Measurements from ENCODE around the gene EMC10.
"Not testable (repeated sequence)": the region's sequence is repeated elsewhere in the genome, so short reads cannot be mapped to it uniquely, and the experiment has no call there.

Gene EMC10

DNA sequence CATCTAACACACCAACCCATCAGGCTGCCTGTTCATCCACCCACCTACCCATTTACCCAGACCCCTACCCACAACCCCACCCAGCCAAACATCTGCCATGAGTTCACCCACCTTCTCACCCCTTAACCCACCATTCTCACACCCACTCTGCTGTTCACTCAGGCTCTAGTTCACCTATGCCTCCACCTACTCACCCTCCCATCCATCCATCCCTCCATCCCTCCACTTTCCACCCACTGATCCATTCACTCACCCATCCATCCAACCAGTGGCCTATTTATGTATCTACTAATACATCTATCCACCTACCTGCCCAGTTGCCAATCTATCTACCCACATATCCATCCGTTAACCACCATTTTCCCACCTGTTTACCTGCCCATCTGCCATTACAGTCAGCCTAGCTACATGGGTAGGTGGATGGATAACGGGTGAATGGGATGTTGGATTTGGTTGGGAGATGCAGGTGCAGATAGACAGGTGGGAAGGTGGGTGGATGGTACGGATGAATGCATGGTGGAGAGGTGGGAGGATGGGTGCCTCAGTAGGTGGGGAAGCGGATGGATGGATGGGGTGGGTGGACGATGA is 38.4 kb upstream of the EMC10 start:
- TF ChIP-seq ZNF274 (IDR thresholded peaks at IDR 0.05; ENCODE audit: low read depth, low read length) = no peak

DNA sequence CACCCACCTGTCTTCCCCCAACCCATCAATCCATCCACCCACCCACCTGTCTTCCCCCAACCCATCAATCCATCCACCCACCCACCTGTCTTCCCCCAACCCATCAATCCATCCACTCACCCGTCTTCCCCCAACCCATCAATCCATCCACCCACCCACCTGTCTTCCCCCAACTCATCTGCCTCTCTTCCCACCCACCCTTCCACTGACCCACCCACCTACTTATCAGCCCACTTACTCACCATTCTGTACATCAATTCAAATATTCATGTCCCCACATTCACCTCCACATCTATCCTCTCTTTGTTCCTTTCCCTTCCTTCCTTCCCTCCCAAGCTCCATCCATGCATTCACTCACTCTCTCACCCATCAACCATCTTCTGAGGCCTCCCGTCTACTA is 37.2 kb upstream of the EMC10 start:
- not testable (repeated sequence) for H3K4me3 ChIP-seq (ENCODE audit: low read length)

More for the DNA sequence above, 38.4 kb upstream of the EMC10 start:
- no peak overlapping the region for H3K4me3 ChIP-seq (ENCODE audit: low read length)

DNA sequence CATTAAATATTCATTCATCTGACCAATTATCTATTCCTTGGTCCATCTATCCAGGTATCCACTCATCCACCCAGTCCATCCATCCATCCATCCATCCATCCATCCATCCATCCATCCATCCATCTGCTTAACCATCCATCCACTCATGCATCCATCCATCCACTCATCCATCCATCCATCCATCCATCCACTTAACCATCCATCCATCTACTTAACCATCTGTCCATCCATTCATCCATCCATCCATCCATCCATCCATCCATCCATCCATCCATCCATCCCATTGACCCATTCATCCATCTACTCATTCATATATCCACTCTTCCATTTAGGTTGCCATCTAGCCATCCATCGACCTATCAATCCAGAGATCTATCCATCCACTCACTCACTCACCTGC is 32.2 kb upstream of the EMC10 start:
- H3K4me3 ChIP-seq (ENCODE audit: low read length) = no peak overlapping the region
- no peak for TF ChIP-seq ZNF274 (IDR thresholded peaks at IDR 0.05; ENCODE audit: low read depth, low read length)

DNA sequence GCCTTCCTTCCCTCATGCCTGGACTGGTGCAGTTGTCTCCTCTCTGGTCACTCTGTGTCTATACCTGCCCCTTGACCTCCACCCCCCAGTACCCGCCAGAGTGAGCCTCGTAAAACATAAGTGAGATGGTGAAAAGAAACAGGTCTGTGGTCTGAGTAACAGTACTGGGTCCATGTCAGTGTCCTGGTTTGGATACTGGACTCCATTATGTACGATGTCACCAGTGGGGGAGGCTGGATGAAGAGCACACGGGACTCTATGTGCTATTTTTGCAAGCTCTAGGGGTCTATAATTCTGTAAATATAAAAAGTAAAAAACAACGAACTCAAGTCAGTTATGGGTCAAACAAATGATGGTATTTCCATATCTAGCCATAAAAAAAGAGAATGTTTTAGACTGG is 29.3 kb upstream of the EMC10 start:
- no peak for TF ChIP-seq ZNF274 (IDR thresholded peaks at IDR 0.05; ENCODE audit: low read depth, low read length)

DNA sequence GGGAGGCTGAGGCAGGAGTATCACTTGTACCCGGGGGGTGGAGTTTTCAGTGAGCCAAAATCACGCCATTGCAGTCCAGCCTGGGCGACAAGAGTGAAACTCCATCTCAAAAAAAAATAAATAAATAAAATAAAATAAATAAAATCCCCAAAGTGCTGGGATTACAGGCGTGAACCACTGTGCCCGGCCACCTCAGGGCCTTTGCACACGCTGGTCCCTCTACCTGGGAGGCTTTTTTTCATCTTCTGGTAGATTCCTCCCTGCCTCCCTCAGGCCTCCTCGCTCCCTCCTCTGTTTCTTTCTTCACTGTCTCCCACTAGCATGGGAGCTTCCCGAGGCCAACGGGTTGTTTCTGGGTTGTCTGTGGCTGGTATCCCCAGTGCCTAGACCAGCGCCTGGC is 28.6 kb upstream of the EMC10 start:
- TF ChIP-seq ZNF274 (IDR thresholded peaks at IDR 0.05; ENCODE audit: low read depth, low read length) = no peak
- no peak overlapping the region for H3K4me3 ChIP-seq (ENCODE audit: low read length)

More for the DNA sequence above, 29.3 kb upstream of the EMC10 start:
- H3K4me3 ChIP-seq (ENCODE audit: low read length) = no peak overlapping the region

DNA sequence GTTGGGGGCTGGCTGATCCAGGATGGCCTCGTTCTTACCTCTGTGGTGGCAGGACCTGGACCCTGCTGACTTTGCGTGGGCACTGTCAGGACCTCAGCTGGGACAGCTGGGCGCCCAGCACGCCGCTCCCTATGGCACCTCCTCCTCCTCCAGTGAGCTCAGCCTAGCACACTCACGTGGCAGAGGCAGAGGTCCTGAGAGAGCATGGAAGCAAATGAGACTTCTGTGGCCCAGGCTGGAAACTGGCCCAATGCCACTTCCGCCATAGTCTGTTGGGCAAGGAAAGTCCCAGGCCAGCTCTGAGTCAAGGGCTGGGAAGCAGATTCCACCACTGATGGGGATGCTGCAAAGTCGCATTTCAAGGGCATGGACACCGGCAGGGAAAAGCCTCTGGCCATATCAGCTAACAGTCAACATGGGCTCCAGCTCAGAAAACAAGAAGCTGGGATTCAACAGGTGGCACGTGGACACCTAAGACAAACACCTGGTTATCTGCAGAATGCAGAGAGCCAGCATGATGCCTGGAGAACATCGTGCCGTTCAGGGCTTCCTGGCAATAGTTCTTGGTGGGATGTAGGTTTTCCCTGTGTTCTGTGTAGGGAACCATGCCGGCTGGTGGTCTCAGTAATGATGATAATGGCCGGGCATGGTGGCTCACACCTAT is 26.9 kb upstream of the EMC10 start:
- H3K4me3 ChIP-seq (ENCODE audit: low read length) = no peak overlapping the region
- TF ChIP-seq ZNF274 (IDR thresholded peaks at IDR 0.05; ENCODE audit: low read depth, low read length) = no peak

DNA sequence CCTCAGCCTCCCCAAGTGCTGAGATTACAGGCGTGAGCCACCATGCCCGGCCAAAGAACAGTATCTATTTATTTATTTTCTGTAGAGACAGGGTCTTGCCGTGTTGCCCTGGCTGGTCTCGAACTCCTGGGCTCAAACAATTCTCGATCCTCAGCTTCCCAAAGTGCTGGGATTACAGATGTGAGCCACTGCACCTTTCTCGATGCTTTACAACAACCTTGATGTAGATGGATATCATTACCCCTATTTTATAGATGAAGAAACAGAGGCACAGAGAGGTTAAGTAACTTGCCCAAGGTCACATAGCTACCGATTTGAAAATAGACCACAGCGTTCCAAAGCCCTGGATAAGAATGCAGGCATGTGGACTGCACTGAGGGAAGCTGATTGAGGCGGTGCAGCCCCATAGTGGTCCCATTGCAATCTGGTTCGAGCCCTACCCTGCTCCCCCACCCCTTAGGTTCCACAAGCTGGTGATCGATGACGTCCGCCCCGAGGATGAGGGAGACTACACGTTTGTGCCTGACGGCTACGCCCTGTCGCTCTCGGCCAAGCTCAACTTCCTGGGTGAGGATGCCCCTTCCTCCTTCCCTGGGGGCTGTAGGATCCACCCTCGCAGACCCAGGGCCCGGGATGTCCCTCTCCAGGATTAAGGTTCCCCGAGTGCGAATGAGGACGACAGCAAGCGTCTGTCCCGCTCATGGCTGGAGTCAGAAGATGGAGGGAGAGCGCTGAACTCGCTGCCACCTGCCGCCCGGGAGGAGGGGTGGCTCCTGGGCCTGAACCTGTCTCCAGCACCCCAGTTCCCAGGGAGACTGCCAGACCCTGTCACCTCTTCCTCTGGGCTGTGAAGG is 25.7 kb upstream of the EMC10 start:
- H3K4me3 ChIP-seq (ENCODE audit: low read length) = no peak overlapping the region
- no peak for TF ChIP-seq ZNF274 (IDR thresholded peaks at IDR 0.05; ENCODE audit: low read depth, low read length)

DNA sequence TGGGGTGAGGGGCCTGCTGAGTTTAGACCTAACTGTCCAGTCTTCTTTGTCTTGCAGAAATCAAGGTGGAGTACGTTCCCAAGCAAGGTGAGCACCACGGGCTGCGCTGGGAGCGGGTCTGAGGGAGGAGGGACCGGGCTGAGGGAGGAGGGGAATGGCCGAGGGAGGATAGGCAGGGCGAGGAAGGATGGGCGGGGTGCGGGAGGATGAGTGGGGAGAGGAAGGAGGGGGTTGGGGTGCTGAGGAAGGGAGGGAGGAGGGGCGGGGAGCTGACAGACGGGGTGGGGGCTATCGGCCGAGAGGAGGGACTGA is 25.1 kb upstream of the EMC10 start:
- no peak for TF ChIP-seq ZNF274 (IDR thresholded peaks at IDR 0.05; ENCODE audit: low read depth, low read length)
- H3K4me3 ChIP-seq (ENCODE audit: low read length) = no peak overlapping the region

DNA sequence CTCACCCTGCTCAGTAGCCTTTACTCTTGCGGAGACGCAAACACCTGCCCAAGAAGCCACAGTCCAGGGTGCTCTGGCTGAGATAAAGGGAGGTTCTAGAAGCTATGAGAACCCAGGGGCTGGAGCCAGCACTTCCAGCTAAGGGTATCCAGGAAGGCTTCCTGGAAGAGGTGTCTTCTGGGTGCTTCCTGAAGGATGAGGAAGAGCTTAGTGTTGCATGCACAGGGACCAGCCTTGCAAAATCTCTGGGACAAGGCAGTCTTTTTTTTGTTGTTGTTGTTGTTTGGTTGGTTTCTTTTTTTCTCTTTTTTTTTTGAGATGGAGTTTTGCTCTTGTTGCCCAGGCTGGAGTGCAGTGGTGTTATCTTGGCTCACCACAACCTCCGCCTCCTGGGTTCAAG is 23.1 kb upstream of the EMC10 start:
- no peak overlapping the region for H3K4me3 ChIP-seq (ENCODE audit: low read length)
- TF ChIP-seq ZNF274 (IDR thresholded peaks at IDR 0.05; ENCODE audit: low read depth, low read length) = no peak

DNA sequence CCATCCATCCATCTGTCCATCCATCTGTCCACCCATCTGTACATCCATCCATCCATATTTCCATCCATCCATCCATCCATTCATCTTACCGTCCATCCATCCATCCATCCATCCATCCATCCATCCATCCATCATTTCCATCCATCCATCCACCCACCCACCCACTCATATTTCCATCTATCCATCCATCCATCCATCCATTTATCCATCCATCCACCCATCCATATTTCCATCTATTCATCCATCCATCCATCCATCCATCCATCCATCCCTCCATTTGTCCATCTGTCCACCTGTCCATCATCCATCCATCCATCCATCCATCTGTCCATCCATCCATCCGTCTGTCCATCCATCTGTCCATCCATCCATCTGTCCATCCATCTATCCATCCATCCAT is 20.3 kb upstream of the EMC10 start:
- no peak overlapping the region for H3K4me3 ChIP-seq (ENCODE audit: low read length)
- no peak for TF ChIP-seq ZNF274 (IDR thresholded peaks at IDR 0.05; ENCODE audit: low read depth, low read length)

DNA sequence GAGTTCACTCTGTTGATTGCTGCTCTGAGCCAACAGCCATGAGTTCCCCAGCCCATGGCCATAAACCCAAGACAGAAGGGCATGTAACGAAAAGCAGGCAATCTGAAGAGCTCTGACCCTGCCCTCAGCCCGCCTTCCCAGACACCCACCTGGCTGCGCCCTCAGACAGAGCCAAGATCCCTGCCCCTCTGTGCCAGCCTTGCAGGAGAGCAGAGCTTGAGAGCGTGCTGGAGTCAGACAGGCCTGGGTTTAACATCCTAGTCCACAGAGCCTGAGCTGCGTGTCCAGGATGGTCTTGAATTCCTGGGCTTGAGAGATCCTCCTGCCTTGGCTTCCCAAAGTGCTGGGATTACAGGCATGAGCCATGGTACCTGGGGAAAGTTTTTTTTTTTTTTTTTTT is 19.0 kb upstream of the EMC10 start:
- H3K4me3 ChIP-seq (ENCODE audit: low read length) = no peak overlapping the region
- TF ChIP-seq ZNF274 (IDR thresholded peaks at IDR 0.05; ENCODE audit: low read depth, low read length) = no peak

DNA sequence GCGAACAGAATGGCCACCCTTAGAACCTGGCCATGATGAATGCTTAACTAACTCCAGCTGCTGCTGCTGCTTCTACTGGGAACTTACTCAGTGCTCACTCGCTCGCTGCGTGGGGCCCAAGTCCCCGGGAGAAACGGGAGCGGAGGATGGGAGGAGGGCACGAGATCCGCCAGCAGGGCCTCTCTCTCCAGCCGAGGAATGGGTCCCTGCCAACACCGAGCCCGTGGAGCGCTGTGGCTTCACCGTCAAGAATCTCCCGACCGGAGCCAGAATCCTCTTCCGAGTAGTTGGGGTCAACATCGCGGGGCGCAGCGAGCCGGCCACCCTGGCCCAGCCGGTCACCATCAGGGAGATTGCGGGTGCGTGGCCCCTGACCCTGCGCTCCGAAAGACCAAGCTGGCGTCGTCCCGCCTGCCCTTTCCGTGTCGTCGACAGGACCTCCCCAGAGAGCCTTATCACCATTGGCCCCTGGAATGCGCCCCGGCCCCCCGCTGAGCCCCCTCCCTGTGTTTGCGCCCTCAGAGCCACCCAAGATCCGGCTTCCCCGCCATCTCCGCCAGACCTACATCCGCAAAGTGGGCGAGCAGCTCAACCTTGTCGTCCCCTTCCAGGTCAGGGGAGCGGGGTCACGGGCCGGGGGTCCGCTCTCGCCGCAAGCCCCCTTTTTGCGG is 17.8 kb upstream of the EMC10 start:
- no peak for TF ChIP-seq ZNF274 (IDR thresholded peaks at IDR 0.05; ENCODE audit: low read depth, low read length)

DNA sequence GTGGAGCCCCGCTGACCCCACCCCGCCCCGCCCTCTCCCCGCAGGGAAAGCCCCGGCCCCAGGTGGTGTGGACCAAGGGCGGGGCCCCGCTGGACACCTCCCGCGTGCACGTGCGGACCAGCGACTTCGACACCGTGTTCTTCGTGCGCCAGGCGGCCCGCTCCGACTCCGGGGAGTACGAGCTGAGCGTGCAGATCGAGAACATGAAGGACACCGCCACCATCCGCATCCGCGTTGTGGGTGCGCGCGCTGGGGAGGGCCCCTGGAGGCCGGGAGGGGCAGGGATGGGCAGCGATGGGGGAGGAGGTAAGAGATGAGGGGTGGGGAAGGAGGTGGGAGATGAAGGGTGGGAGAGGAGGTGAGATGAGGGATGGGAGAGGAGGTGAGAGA is 17.2 kb upstream of the EMC10 start:
- TF ChIP-seq ZNF274 (IDR thresholded peaks at IDR 0.05; ENCODE audit: low read depth, low read length) = no peak
- H3K4me3 ChIP-seq (ENCODE audit: low read length) = no peak overlapping the region

More for the DNA sequence above, 17.8 kb upstream of the EMC10 start:
- no peak overlapping the region for H3K4me3 ChIP-seq (ENCODE audit: low read length)

DNA sequence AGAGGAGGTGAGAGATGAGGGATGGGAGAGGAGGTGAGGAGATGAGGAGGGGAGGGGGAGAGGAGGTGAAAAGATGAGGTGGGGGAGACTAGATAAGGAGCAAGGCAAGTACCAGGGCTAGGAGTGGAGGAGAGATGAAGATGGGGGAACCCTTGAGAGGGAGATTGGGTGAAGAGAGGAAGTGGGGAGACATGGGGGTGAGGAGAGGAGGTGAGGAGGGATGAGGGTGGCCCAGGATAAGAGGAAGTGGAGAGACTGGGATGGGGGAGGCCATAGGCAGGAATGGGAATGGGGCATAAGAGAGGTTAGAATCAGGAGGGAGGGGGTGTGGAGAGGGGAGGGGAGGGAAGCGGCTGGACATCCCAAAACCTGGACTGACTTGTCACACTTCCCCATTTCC is 16.7 kb upstream of the EMC10 start:
- H3K4me3 ChIP-seq (ENCODE audit: low read length) = no peak overlapping the region; the same call in 1 of the 2 replicates
- no peak for TF ChIP-seq ZNF274 (IDR thresholded peaks at IDR 0.05; ENCODE audit: low read depth, low read length)

All from GM08714 (cell line).